BJ (cell line): ENCODE data around the gene SLC22A3. TPM values are rescaled to one million over a fixed set of nuclear protein-coding genes. Genes with fewer than 3 reads are reported as not detected.

Source experiments
- CTCF ChIA-PET: fragments of 350-600 bp; formaldehyde crosslinking; extraction: SDS; loops from one replicate; lab custom pipeline; 2021; ENCODE audit warnings: antibody characterized with exemption, inconsistent platforms; lab: Yijun Ruan, JAX
- POLR2A ChIA-PET: fragments of 300-600 bp; sonication (Branson Sonifier 250); formaldehyde crosslinking; extraction: SDS; loops from one replicate; lab custom pipeline; 2021; ENCODE audit warnings: antibody characterized with exemption; lab: Charles Lee
- DNase-seq: peaks from one replicate; pipeline ENCODE4 v3.0.0-alpha.2; 2011; ENCODE audit warnings: low read depth
- H3K27me3 ChIP-seq: 2 replicates; pipeline ENCODE4 v1.6.0; 2011; ENCODE audit warnings: low read length; ENCODE audit not compliant: control insufficient read depth, insufficient read depth
- H3K36me3 ChIP-seq: 2 replicates; pipeline ENCODE4 v1.5.1; 2011; ENCODE audit warnings: low read length; ENCODE audit not compliant: control insufficient read depth, insufficient read depth
- H3K4me3 ChIP-seq: 2 replicates; pipeline ENCODE4 v1.5.1; 2011; ENCODE audit warnings: low read depth, mild to moderate bottlenecking, control low read depth, low read length
- polyA plus RNA-seq: library from polyadenylated mRNA; depleted of rRNA; stranded (reverse); fragments of >200 nt; gene quantifications from 2 replicates; pipeline ENCODE4 v1.2.3, GENCODE V29; 2011
- TF ChIP-seq, protein P1 (sequence below): IDR thresholded peaks from 2 replicates; pipeline ENCODE4 v1.5.1; 2011; ENCODE audit warnings: low read depth, mild to moderate bottlenecking, control low read depth, inconsistent platforms, low read length, moderate library complexity; ENCODE audit not compliant: insufficient read depth

The SLC22A3 gene
- polyA plus RNA-seq, 1 experiment: not detected

DNA sequence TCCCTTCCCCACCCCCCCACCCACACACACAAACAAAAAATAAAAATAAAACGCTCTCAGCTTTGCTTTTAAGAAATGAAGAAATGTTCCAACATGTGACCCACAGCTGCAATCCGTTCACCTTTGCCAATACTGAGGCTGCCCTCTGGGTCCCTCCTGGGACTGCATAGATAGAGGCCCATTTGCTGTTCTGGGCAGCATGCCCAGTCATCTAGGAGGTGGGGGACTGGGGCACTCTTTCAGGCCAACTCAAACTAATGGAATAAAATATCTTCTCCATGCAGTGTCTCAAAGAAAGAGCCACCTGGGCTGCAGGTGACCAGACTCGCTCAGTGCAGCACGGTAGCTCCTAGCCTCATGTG lies 79.9 kb downstream of the SLC22A3 start:
- no peaks in the 10 kb centered on the region for H3K27me3 ChIP-seq
- POLR2A ChIA-PET: no interaction called here
- no peak for DNase-seq
- CTCF ChIA-PET: no interaction called here
- H3K36me3 ChIP-seq: no peaks in the 10 kb centered on the region
- no peak overlapping the region for H3K4me3 ChIP-seq
- TF ChIP-seq, protein P1, sequence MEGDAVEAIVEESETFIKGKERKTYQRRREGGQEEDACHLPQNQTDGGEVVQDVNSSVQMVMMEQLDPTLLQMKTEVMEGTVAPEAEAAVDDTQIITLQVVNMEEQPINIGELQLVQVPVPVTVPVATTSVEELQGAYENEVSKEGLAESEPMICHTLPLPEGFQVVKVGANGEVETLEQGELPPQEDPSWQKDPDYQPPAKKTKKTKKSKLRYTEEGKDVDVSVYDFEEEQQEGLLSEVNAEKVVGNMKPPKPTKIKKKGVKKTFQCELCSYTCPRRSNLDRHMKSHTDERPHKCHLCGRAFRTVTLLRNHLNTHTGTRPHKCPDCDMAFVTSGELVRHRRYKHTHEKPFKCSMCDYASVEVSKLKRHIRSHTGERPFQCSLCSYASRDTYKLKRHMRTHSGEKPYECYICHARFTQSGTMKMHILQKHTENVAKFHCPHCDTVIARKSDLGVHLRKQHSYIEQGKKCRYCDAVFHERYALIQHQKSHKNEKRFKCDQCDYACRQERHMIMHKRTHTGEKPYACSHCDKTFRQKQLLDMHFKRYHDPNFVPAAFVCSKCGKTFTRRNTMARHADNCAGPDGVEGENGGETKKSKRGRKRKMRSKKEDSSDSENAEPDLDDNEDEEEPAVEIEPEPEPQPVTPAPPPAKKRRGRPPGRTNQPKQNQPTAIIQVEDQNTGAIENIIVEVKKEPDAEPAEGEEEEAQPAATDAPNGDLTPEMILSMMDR: no peak

DNA sequence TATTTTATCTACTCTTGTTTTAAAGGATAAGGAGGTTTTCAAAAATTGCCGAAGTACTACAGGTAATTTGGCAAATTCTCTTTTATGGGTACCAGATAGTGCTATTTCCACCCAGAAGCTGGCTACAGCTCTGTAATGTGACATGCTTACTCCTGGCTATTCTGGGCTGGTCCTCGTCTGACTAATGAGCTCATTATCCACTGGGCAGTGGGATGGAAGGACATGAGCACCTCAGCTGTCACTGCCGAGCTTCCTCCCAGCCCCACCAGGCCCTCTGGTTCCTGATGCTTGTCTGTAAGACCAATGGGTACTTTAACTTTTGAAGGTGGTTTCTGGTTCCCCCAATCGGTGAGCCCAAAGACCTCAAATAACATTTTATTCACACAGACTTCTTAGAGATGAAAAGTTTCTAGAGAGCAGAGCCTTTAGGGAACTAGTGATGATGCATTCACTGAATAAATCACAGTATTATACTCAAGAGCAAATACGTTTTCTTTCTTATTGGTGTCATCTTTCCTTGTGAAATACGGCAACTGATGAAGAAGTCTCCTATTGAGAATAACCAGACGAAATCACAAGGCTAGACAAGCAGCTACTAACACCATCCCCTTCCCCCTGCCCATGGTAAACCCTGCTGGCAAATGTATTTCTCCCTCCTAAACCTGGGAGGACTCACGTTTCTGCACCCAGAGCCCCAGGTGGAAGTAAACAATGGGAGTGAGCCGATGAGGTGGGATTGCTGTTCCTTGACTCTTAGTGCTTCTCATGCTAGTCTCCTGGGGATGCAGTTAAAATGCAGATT lies 80.8 kb downstream of the SLC22A3 start:
- Histone ChIP-seq H3K36me3 (no peaks in the 10 kb centered on the region), H3K4me3 (no peak overlapping the region), H3K27me3 (no peaks in the 10 kb centered on the region)
- CTCF ChIA-PET: interaction anchor here (1.6 kb wide), 1 partner anchor 27 kb away, joined by 6 read pairs; no protein-coding TSS in a partner anchor
- POLR2A ChIA-PET: no interaction called here
- DNase-seq: no peak
- TF ChIP-seq, protein P1: no peak

GRCh38 chr6:160429620-160429895 lies 81.4 kb downstream of the SLC22A3 start:
- CTCF ChIA-PET: interaction anchor here (1.6 kb wide), 1 partner anchor 26 kb away, joined by 6 read pairs; no protein-coding TSS in a partner anchor
- Histone ChIP-seq H3K36me3 (no peaks in the 10 kb centered on the region), H3K27me3 (no peaks in the 10 kb centered on the region), H3K4me3 (no peak overlapping the region)
- TF ChIP-seq, protein P1: no peak
- DNase-seq: no peak
- POLR2A ChIA-PET: no interaction called here

DNA sequence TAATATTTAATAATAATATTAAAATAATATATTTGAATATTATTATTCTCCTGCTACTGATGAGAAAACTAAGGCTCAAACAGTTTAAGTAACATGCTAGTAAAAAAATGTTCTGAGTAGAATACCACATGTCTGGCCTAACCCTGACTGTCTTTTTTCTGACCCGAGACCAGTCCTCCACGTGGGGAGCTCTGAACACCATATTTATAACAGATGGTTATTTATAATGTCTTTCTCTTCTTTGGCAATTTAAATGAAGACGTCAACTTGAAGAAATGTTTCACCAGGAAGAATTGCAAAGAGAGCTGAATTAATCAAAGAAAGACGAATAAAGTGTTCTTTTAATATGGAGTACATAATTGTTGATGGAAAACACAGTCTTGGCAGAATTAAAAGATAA lies 82.0 kb downstream of the SLC22A3 start:
- DNase-seq: peak; percentile 4
- Histone ChIP-seq H3K27me3 (no peaks in the 10 kb centered on the region), H3K36me3 (no peaks in the 10 kb centered on the region), H3K4me3 (no peak overlapping the region)
- TF ChIP-seq, protein P1: no peak
- CTCF ChIA-PET: interaction anchor here (1.6 kb wide), 1 partner anchor 25 kb away, joined by 6 read pairs; no protein-coding TSS in a partner anchor
- POLR2A ChIA-PET: no interaction called here

GRCh38 chr6:160430751-160431150 lies 82.6 kb downstream of the SLC22A3 start:
- CTCF ChIA-PET: no interaction called here
- no peak for DNase-seq
- POLR2A ChIA-PET: interaction anchor here (0.7 kb wide), 1 partner anchor 493 kb away, joined by 5 read pairs; no protein-coding TSS in a partner anchor
- TF ChIP-seq, protein P1: no peak
- H3K36me3 ChIP-seq: no peaks in the 10 kb centered on the region
- H3K4me3 ChIP-seq: no peak overlapping the region
- no peaks in the 10 kb centered on the region for H3K27me3 ChIP-seq
